Adrenal gland (tissue), 5 donors: ENCODE results near the gene NCEH1.

Source experiments
- POLR2A ChIP-seq, 2 donors: fragments of 450-650 bp; IDR thresholded peaks; one replicate each; pipeline ENCODE4 v1.6.1; 2017; ENCODE audit warnings: antibody characterized with exemption in 2 of 2, mild to moderate bottlenecking in 2 of 2, moderate library complexity in 1 of 2
- TF ChIP-seq, protein P1 (sequence below), 6 experiments: fragments of 450-650 bp in 4 of 6; fragments of 200-600 bp in 2 of 6; sonication (generic) in 1 of 6; IDR thresholded peaks; 1 replicate in 5 of 6; 2 replicates in 1 of 6; pipeline versions ENCODE4 v1.5.1 to v1.8.0; 2016 to 2021; ENCODE audit warnings: antibody characterized with exemption in 6 of 6, mild to moderate bottlenecking in 2 of 6, moderate library complexity in 1 of 6
- donor health status: DM: no; HTN: no; CAD: no.

DNA sequence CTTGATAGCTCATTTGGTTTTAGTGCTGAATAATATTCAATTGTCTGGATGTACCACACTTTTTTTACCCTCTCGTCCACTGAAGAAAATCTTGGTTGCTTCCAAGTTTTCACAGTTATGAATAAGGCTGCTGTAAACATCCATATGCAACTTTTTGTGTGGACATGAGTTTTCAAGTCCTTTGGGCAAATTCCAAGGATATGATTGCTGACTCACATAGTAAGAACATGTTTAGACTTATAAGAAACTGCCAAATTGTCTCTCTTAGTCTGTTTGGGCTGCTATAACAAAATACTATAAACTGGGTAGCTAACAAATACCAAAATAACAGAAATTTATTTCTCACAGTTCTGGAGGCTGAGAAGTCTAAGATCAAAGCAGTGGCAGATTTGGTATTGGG, 128.2 kb downstream of the NCEH1 start:
- TF ChIP-seq, protein P1, sequence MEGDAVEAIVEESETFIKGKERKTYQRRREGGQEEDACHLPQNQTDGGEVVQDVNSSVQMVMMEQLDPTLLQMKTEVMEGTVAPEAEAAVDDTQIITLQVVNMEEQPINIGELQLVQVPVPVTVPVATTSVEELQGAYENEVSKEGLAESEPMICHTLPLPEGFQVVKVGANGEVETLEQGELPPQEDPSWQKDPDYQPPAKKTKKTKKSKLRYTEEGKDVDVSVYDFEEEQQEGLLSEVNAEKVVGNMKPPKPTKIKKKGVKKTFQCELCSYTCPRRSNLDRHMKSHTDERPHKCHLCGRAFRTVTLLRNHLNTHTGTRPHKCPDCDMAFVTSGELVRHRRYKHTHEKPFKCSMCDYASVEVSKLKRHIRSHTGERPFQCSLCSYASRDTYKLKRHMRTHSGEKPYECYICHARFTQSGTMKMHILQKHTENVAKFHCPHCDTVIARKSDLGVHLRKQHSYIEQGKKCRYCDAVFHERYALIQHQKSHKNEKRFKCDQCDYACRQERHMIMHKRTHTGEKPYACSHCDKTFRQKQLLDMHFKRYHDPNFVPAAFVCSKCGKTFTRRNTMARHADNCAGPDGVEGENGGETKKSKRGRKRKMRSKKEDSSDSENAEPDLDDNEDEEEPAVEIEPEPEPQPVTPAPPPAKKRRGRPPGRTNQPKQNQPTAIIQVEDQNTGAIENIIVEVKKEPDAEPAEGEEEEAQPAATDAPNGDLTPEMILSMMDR (IDR thresholded peaks at IDR 0.05), result no peak
- TF ChIP-seq POLR2A (IDR thresholded peaks at IDR 0.05), result no peak
